Measurements from ENCODE around the gene DUSP14. TPM values are rescaled to one million over a fixed set of nuclear protein-coding genes. Genes with fewer than 3 reads are reported as not detected.

Gene DUSP14
- total RNA-seq, 1 donor from 2014 or later = 21.5 TPM

DNA sequence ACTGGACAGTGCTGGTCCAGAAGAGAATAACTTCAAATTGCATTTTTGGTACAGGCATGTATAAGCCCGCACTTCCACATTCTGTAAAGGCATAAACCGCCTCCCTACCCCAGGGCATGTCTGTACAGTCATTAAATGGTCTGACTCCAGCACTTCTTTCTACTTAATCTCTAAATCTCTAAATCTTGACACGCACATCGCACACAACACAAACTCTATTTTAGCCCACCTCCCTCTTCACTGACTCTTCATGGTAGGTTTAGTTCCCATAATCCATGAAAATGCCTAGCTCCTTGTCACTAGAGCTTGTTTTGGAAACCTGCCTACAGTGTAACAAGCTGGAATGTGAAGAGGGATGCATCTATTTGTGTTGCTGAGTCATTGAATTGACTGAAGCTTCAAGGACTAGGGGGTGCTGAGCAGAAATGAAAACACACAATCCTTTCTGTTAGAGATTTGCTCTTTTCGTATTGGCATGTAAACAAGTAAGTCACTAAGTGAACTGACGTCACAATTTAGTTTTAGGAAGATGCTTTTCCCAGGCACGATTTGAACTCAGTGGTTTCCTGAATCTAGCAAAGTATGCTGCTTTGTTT lies 1.6 kb upstream of the DUSP14 start:
- peak overlapping the region; percentile 91 for H3K4me3 Mint-ChIP-seq
- no peak for DNase-seq (ENCODE audit: low read depth, low spot score)

GRCh38 chr17:37488607-37489196 lies 989 bp upstream of the DUSP14 start:
- TF ChIP-seq, protein P1, sequence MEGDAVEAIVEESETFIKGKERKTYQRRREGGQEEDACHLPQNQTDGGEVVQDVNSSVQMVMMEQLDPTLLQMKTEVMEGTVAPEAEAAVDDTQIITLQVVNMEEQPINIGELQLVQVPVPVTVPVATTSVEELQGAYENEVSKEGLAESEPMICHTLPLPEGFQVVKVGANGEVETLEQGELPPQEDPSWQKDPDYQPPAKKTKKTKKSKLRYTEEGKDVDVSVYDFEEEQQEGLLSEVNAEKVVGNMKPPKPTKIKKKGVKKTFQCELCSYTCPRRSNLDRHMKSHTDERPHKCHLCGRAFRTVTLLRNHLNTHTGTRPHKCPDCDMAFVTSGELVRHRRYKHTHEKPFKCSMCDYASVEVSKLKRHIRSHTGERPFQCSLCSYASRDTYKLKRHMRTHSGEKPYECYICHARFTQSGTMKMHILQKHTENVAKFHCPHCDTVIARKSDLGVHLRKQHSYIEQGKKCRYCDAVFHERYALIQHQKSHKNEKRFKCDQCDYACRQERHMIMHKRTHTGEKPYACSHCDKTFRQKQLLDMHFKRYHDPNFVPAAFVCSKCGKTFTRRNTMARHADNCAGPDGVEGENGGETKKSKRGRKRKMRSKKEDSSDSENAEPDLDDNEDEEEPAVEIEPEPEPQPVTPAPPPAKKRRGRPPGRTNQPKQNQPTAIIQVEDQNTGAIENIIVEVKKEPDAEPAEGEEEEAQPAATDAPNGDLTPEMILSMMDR (conservative IDR thresholded peaks at IDR 0.05) = no peak

More for the DNA sequence above, 1.6 kb upstream of the DUSP14 start:
- TF ChIP-seq, protein P1 (conservative IDR thresholded peaks at IDR 0.05) = no peak
- Mint-ChIP-seq H3K27ac (ENCODE audit: unreplicated experiment) (no peak overlapping the region), H3K36me3 (ENCODE audit: low read depth) (no peaks in the 10 kb centered on the region), H3K27me3 (ENCODE audit: low read depth) (peaks cover 18% of the 10 kb centered on the region), H3K9me3 (no peaks in the 10 kb centered on the region), H3K4me1 (peaks cover 50% of the 10 kb centered on the region)

DNA sequence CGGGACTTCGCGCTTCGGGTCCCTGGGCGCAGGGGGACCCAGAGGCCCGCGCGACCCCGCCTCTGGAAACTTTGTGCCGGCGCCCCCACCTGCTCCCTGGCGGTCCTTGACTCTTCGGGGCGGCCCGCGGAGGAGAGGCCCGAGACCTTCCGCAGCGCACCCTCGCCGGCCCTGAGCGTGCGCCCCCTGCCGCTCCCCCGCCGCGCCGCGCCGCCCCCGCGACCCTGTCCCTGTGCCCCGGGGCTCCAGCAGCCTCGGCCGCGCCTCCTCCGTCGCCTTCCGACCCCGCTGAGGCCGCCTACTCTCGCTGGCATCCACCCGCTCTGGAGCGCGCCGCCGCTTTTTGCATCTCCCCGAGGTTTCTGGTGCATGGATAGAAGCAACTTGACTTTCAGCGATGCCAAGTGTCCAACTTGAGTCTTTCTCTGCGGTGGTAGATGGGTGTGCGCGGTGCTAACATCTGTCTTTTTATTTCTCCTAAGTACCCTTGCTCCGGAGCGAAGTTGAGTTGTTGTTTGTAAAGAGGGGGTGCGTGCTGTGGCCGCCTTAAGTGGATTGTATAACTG lies 414 bp downstream of the DUSP14 start:
- TF ChIP-seq, protein P1 (conservative IDR thresholded peaks at IDR 0.05) = peak; percentile 66
- no peaks in the 10 kb centered on the region for H3K9me3 Mint-ChIP-seq
- peaks cover 18% of the 10 kb centered on the region for H3K27me3 Mint-ChIP-seq (ENCODE audit: low read depth)
- H3K4me3 Mint-ChIP-seq = peak overlapping the region; percentile 98
- peak overlapping the region; percentile 7 for H3K27ac Mint-ChIP-seq (ENCODE audit: unreplicated experiment)
- DNase-seq (ENCODE audit: low read depth, low spot score) = peak; percentile 80
- peaks cover 59% of the 10 kb centered on the region for H3K4me1 Mint-ChIP-seq
- no peaks in the 10 kb centered on the region for H3K36me3 Mint-ChIP-seq (ENCODE audit: low read depth)

More at GRCh38 chr17:37488607-37489196, 989 bp upstream of the DUSP14 start:
- Mint-ChIP-seq H3K4me3 (peak overlapping the region; percentile 91), H3K27me3 (ENCODE audit: low read depth) (peaks cover 18% of the 10 kb centered on the region), H3K9me3 (no peaks in the 10 kb centered on the region), H3K4me1 (peaks cover 50% of the 10 kb centered on the region), H3K27ac (ENCODE audit: unreplicated experiment) (no peak overlapping the region), H3K36me3 (ENCODE audit: low read depth) (no peaks in the 10 kb centered on the region)
- DNase-seq (ENCODE audit: low read depth, low spot score) = peak; percentile 6

GRCh38 chr17:37490638-37491614 lies 1.2 kb downstream of the DUSP14 start:
- no peaks in the 10 kb centered on the region for H3K9me3 Mint-ChIP-seq
- peak overlapping the region; percentile 90 for H3K27ac Mint-ChIP-seq (ENCODE audit: unreplicated experiment)
- TF ChIP-seq, protein P1 (conservative IDR thresholded peaks at IDR 0.05) = no peak
- peak overlapping the region; percentile 98 for H3K4me3 Mint-ChIP-seq
- DNase-seq (ENCODE audit: low read depth, low spot score) = peak; percentile 14
- H3K36me3 Mint-ChIP-seq (ENCODE audit: low read depth) = no peaks in the 10 kb centered on the region
- H3K4me1 Mint-ChIP-seq = peaks cover 62% of the 10 kb centered on the region
- peaks cover 18% of the 10 kb centered on the region for H3K27me3 Mint-ChIP-seq (ENCODE audit: low read depth)

DNA sequence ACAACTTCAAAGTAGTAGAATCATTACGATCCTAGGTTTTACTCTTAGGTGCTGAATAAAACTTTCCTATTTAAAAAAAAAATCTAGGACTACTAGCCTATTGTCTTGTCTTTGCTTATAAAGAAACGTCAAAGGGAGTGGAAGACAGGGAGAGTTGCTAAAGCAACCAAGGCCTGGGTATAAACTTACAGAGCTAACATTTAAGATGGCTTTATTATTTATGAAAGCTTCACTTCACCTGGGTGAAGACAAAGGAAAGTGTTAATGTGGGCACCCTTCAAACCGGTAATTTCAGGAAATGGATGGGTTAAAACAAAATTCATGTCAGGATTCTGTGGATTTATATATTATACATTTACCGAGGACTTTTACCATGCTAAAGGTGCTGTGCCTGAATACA lies 2.5 kb downstream of the DUSP14 start:
- DNase-seq (ENCODE audit: low read depth, low spot score) = no peak
- Mint-ChIP-seq H3K4me1 (peaks cover 62% of the 10 kb centered on the region), H3K9me3 (no peaks in the 10 kb centered on the region), H3K27ac (ENCODE audit: unreplicated experiment) (no peak overlapping the region), H3K4me3 (peak overlapping the region; percentile 98), H3K27me3 (ENCODE audit: low read depth) (peaks cover 18% of the 10 kb centered on the region), H3K36me3 (ENCODE audit: low read depth) (no peaks in the 10 kb centered on the region)
- TF ChIP-seq, protein P1 (conservative IDR thresholded peaks at IDR 0.05) = no peak

All from neural crest cell (in vitro differentiated cells).